Mesothelial cell of epicardium (in vitro differentiated cells): ENCODE results near the gene KIAA0753. TPM values are rescaled to one million over a fixed set of nuclear protein-coding genes. Genes with fewer than 3 reads are reported as not detected.

ENCODE experiments used
- DNase-seq, 2 experiments: peaks; one replicate each; pipeline ENCODE4 v3.0.0; 2021; ENCODE audit warnings: low spot score in 2 of 2; ENCODE audit not compliant: unreplicated experiment in 2 of 2
- H3K27ac Mint-ChIP-seq: 2 replicates; pipeline ENCODE4 v1.8.0; 2021; ENCODE audit warnings: mixed read lengths
- H3K27me3 Mint-ChIP-seq: 2 replicates; pipeline ENCODE4 v1.8.0; 2021; ENCODE audit warnings: low read depth, mixed read lengths
- H3K36me3 Mint-ChIP-seq: 2 replicates; pipeline ENCODE4 v1.8.0; 2021; ENCODE audit warnings: mixed read lengths
- H3K4me1 Mint-ChIP-seq: 2 replicates; pipeline ENCODE4 v1.8.0; 2021; ENCODE audit warnings: mixed read lengths
- H3K4me3 Mint-ChIP-seq: 2 replicates; pipeline ENCODE4 v1.8.0; 2021; ENCODE audit warnings: mild to moderate bottlenecking, moderate library complexity, mixed read lengths
- H3K9me3 Mint-ChIP-seq: 2 replicates; pipeline ENCODE4 v1.8.0; 2021; ENCODE audit warnings: mixed read lengths
- total RNA-seq: library from RNA; stranded (reverse); gene quantifications from 3 replicates; pipeline ENCODE4 v1.2.1, GENCODE V29; 2021
- TF ChIP-seq, protein P1 (sequence below): fragments of 200-600 bp; sonication (generic); IDR thresholded peaks from one replicate; pipeline ENCODE4 v1.5.0; 2021; ENCODE audit warnings: antibody characterized with exemption; ENCODE audit not compliant: unreplicated experiment

The KIAA0753 gene
- total RNA-seq, 1 donor from 2014 or later, result 41.1 TPM

GRCh38 chr17:6632530-6632929 is 8.0 kb downstream of the KIAA0753 start:
- peaks cover 49% of the 10 kb centered on the region for H3K36me3 Mint-ChIP-seq
- no peaks in the 10 kb centered on the region for H3K27me3 Mint-ChIP-seq
- H3K4me3 Mint-ChIP-seq, result no peak overlapping the region
- H3K4me1 Mint-ChIP-seq, result no peaks in the 10 kb centered on the region
- no peak overlapping the region for H3K27ac Mint-ChIP-seq
- H3K9me3 Mint-ChIP-seq, result peaks cover 10% of the 10 kb centered on the region
- DNase-seq, result no peak
- TF ChIP-seq, protein P1, sequence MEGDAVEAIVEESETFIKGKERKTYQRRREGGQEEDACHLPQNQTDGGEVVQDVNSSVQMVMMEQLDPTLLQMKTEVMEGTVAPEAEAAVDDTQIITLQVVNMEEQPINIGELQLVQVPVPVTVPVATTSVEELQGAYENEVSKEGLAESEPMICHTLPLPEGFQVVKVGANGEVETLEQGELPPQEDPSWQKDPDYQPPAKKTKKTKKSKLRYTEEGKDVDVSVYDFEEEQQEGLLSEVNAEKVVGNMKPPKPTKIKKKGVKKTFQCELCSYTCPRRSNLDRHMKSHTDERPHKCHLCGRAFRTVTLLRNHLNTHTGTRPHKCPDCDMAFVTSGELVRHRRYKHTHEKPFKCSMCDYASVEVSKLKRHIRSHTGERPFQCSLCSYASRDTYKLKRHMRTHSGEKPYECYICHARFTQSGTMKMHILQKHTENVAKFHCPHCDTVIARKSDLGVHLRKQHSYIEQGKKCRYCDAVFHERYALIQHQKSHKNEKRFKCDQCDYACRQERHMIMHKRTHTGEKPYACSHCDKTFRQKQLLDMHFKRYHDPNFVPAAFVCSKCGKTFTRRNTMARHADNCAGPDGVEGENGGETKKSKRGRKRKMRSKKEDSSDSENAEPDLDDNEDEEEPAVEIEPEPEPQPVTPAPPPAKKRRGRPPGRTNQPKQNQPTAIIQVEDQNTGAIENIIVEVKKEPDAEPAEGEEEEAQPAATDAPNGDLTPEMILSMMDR, result no peak

DNA sequence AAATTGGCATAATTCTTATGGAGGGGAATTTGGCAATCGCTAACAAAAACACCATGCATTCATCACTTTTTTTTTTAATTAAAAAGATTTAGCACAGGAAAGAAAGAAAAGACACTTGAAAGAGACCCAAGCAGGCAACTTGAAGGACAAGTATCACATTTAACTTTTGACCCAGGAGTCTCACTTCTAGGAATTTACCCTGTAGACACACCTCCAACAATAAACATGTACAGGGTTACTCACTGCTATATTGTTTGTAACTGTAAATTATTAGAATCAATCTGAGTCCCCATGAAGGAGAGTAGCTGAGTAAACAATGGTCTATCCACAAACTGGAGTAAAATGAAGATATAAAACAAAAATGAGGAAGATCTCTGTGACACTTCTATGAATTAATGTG is 10.1 kb downstream of the KIAA0753 start:
- no peak for DNase-seq
- Mint-ChIP-seq H3K27ac (no peak overlapping the region), H3K36me3 (peaks cover 49% of the 10 kb centered on the region), H3K4me3 (no peak overlapping the region), H3K27me3 (no peaks in the 10 kb centered on the region), H3K4me1 (no peaks in the 10 kb centered on the region), H3K9me3 (peaks cover 10% of the 10 kb centered on the region)
- TF ChIP-seq, protein P1, result no peak

DNA sequence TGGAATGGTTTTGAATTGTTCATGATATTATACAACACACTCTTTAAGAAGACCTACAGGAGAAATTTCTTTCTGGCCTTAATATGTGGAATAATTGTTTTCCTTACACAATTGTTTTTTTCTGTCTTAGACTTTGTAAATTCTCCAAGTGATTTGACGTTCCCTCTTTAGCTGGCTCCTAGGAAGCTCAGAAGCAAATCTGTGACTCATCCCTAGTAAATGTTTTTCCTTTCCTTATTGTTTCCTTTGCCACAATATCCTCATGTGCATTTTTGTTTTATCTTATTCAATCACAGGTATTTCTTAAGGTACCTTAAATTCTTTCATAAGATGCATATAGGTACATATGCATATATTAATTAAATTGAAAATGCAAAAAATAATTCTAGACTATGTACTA is 13.5 kb downstream of the KIAA0753 start:
- no peak for DNase-seq
- TF ChIP-seq, protein P1, result no peak
- Mint-ChIP-seq H3K27ac (no peak overlapping the region), H3K36me3 (peaks cover 31% of the 10 kb centered on the region), H3K9me3 (no peaks in the 10 kb centered on the region), H3K4me1 (no peaks in the 10 kb centered on the region), H3K27me3 (no peaks in the 10 kb centered on the region), H3K4me3 (no peak overlapping the region)

- TF ChIP-seq, protein P1, result no peak
- Mint-ChIP-seq H3K27me3 (no peaks in the 10 kb centered on the region), H3K36me3 (peaks cover 31% of the 10 kb centered on the region), H3K9me3 (no peaks in the 10 kb centered on the region), H3K27ac (no peak overlapping the region), H3K4me3 (no peak overlapping the region), H3K4me1 (no peaks in the 10 kb centered on the region)
- DNase-seq, result no peak
These were observed 13.9 kb downstream of the KIAA0753 start for GRCh38 chr17:6626616-6627015.

- no peaks in the 10 kb centered on the region for H3K27me3 Mint-ChIP-seq
- no peak overlapping the region for H3K27ac Mint-ChIP-seq
- no peaks in the 10 kb centered on the region for H3K9me3 Mint-ChIP-seq
- TF ChIP-seq, protein P1, result no peak
- peaks cover 21% of the 10 kb centered on the region for H3K36me3 Mint-ChIP-seq
- DNase-seq, result no peak
- no peak overlapping the region for H3K4me3 Mint-ChIP-seq
- no peaks in the 10 kb centered on the region for H3K4me1 Mint-ChIP-seq
These were observed 16.6 kb downstream of the KIAA0753 start for GRCh38 chr17:6623941-6624340.

DNA sequence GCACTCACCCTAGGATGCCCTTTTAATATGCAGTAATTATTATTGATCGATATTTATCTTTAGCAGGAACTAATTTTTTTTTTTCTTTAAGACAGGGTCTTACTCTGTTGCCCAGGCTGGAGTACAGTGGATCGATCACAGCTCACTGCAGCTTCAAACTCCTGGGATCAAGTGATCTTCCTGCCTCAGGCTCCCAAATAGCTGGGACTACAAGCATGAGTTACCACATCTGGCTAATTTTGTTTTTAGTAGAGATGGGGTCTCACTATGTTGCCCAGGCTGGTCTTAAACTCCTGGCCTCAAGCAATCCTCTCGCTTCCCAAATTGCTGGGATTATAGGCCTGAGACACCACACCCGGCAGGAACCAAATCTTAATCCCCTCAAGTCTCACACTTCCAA is 29.3 kb downstream of the KIAA0753 start:
- H3K36me3 Mint-ChIP-seq, result peaks cover 22% of the 10 kb centered on the region
- H3K27me3 Mint-ChIP-seq, result no peaks in the 10 kb centered on the region
- TF ChIP-seq, protein P1, result no peak
- no peaks in the 10 kb centered on the region for H3K9me3 Mint-ChIP-seq
- DNase-seq, result no peak
- H3K4me1 Mint-ChIP-seq, result no peaks in the 10 kb centered on the region
- no peak overlapping the region for H3K27ac Mint-ChIP-seq
- H3K4me3 Mint-ChIP-seq, result no peak overlapping the region
